Endothelial cell of umbilical vein (primary cell): Measurements from ENCODE around the gene RAMP2.

Source experiments
- EZH2 ChIP-seq: IDR thresholded peaks from 2 replicates; pipeline ENCODE4 v1.6.1; 2012; ENCODE audit warnings: borderline replicate concordance, low read depth, mild to moderate bottlenecking, moderate library complexity, low read length, inconsistent platforms; ENCODE audit not compliant: severe bottlenecking
- FOS ChIP-seq: IDR thresholded peaks from 2 replicates; pipeline ENCODE4 v1.6.1; 2011; ENCODE audit warnings: mild to moderate bottlenecking, low read length, moderate library complexity, borderline replicate concordance; ENCODE audit not compliant: insufficient read depth
- GATA2 ChIP-seq: IDR thresholded peaks from 2 replicates; pipeline ENCODE4 v1.7.0; 2011; ENCODE audit warnings: low read depth, mild to moderate bottlenecking, moderate library complexity, mixed read lengths, low read length; ENCODE audit not compliant: insufficient read length, insufficient read depth
- JUN ChIP-seq: IDR thresholded peaks from 2 replicates; pipeline ENCODE4 v1.6.1; 2011; ENCODE audit warnings: borderline replicate concordance, low read depth; ENCODE audit not compliant: insufficient read length, insufficient read depth
- MYC ChIP-seq: IDR thresholded peaks from one replicate; pipeline ENCODE4 v1.6.1; 2011; ENCODE audit warnings: mild to moderate bottlenecking, low read depth, low read length
- POLR2A ChIP-seq: IDR thresholded peaks from 2 replicates; pipeline ENCODE4 v1.6.1; 2012; ENCODE audit warnings: low read depth, mild to moderate bottlenecking, control low read depth, low read length
- POLR2AphosphoS5 ChIP-seq: IDR thresholded peaks from 2 replicates; pipeline ENCODE4 v1.6.1; 2012; ENCODE audit warnings: low read depth, mild to moderate bottlenecking, control low read depth, low read length, moderate library complexity; ENCODE audit not compliant: insufficient read depth
- TF ChIP-seq, protein P1 (sequence below), 2 donors: IDR thresholded peaks; 1 replicate in 1 of 2; 2 replicates in 1 of 2; pipeline ENCODE4 v1.5.1; 2011; ENCODE audit warnings: low read length in 2 of 2, mild to moderate bottlenecking in 2 of 2, moderate library complexity in 2 of 2, control low read depth in 1 of 2, inconsistent platforms in 1 of 2, low read depth in 1 of 2; ENCODE audit not compliant: insufficient read depth in 1 of 2; ENCODE audit errors: extremely low read depth in 1 of 2
- TF ChIP-seq, protein P2 (sequence below): IDR thresholded peaks from 2 replicates; pipeline ENCODE4 v1.6.1; 2011; ENCODE audit not compliant: insufficient read depth, insufficient read length

DNA sequence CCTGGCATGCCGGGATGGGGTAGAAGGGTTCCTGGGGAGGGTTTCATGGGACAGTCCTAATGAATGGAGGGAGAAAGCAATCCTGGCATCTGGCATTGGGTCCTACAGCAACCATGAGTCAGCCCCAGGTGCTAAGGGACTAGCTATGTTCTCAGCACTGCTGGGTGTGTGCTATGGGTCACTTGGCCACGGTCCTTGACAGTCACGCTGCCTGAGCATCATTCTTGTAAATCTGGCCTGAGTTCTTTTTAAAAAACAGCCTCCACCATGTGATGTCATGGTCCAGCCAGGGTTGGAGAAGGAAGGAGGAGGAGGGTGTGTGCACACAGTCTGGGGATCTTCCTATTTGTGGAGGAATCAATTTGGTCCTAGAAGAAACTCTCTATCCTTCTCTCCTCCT, 6.2 kb upstream of the RAMP2 start:
- TF ChIP-seq, protein P1, sequence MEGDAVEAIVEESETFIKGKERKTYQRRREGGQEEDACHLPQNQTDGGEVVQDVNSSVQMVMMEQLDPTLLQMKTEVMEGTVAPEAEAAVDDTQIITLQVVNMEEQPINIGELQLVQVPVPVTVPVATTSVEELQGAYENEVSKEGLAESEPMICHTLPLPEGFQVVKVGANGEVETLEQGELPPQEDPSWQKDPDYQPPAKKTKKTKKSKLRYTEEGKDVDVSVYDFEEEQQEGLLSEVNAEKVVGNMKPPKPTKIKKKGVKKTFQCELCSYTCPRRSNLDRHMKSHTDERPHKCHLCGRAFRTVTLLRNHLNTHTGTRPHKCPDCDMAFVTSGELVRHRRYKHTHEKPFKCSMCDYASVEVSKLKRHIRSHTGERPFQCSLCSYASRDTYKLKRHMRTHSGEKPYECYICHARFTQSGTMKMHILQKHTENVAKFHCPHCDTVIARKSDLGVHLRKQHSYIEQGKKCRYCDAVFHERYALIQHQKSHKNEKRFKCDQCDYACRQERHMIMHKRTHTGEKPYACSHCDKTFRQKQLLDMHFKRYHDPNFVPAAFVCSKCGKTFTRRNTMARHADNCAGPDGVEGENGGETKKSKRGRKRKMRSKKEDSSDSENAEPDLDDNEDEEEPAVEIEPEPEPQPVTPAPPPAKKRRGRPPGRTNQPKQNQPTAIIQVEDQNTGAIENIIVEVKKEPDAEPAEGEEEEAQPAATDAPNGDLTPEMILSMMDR (IDR thresholded peaks at IDR 0.05; ENCODE audit: extremely low read depth in 1 of 2, insufficient read depth in 1 of 2, low read depth in 1 of 2, low read length in 2 of 2) = no peak
- TF ChIP-seq POLR2AphosphoS5 (no peak), POLR2A (no peak), EZH2 (no peak), JUN (no peak), MYC (no peak), FOS (no peak), GATA2 (no peak)
- TF ChIP-seq, protein P2, sequence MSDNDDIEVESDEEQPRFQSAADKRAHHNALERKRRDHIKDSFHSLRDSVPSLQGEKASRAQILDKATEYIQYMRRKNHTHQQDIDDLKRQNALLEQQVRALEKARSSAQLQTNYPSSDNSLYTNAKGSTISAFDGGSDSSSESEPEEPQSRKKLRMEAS = no peak
